Fibroblast of the aortic adventitia (primary cell): ENCODE results near the gene TADA2A. TPM values are rescaled to one million over a fixed set of nuclear protein-coding genes. Genes with fewer than 3 reads are reported as not detected.
"Not testable (repeated sequence)": the region's sequence is repeated elsewhere in the genome, so short reads cannot be mapped to it uniquely, and the experiment has no call there.

Experiments
- DNase-seq: peaks from one replicate; pipeline ENCODE4 v3.0.0-alpha.2; 2010; ENCODE audit warnings: low read depth
- H3K4me3 ChIP-seq: 2 replicates; pipeline ENCODE4 v1.5.1; 2011; ENCODE audit warnings: low read depth, mild to moderate bottlenecking, control low read depth, low read length, moderate library complexity
- CTCF ChIP-seq: IDR thresholded peaks from 2 replicates; pipeline ENCODE4 v1.5.1; 2011; ENCODE audit warnings: mild to moderate bottlenecking, low read length, control low read depth, inconsistent platforms; ENCODE audit not compliant: insufficient read depth
- total RNA-seq: library from RNA; depleted of rRNA; stranded (reverse); fragments of >200 nt; gene quantifications from 2 replicates; pipeline ENCODE4 v1.2.3, GENCODE V29; 2012; ENCODE audit warnings: low replicate concordance

TADA2A gene
- total RNA-seq, 1 donor, result 21.3 TPM

GRCh38 chr17:37502009-37502936, 95.6 kb downstream of the TADA2A start:
- no peak for TF ChIP-seq CTCF
- no peak overlapping the region for H3K4me3 ChIP-seq
- DNase-seq, result no peak

- H3K4me3 ChIP-seq, result no peak overlapping the region
- no peak for TF ChIP-seq CTCF
- DNase-seq, result no peak
Observed at GRCh38 chr17:37503148-37503547, 96.5 kb downstream of the TADA2A start.

- H3K4me3 ChIP-seq, result no peak overlapping the region
- no peak for DNase-seq
- no peak for TF ChIP-seq CTCF
Observed at GRCh38 chr17:37505333-37505732, 98.6 kb downstream of the TADA2A start.

- no peak overlapping the region for H3K4me3 ChIP-seq
- TF ChIP-seq CTCF, result peak; percentile 65
- no peak for DNase-seq
Observed at GRCh38 chr17:37506678-37507077, 100.0 kb downstream of the TADA2A start.

GRCh38 chr17:37507111-37507510, 100.4 kb downstream of the TADA2A start:
- no peak for DNase-seq

GRCh38 chr17:37510056-37510455, 103.4 kb downstream of the TADA2A start:
- no peak for DNase-seq
- no peak overlapping the region for H3K4me3 ChIP-seq
- TF ChIP-seq CTCF, result no peak

More at GRCh38 chr17:37507111-37507510, 100.4 kb downstream of the TADA2A start:
- no peak for TF ChIP-seq CTCF
- no peak overlapping the region for H3K4me3 ChIP-seq

- not testable (repeated sequence) for H3K4me3 ChIP-seq, DNase-seq
Observed at GRCh38 chr17:37511642-37512041, 105.0 kb downstream of the TADA2A start.
